A172 (cell line): ENCODE data around the gene DACH2. TPM values are rescaled to one million over a fixed set of nuclear protein-coding genes. Genes with fewer than 3 reads are reported as not detected.

Source experiments
- DNase-seq: peaks from one replicate; pipeline ENCODE4 v3.0.0-alpha.2; 2015; ENCODE audit warnings: low spot score
- total RNA-seq: library from RNA; depleted of rRNA; stranded (reverse); fragments of >200 nt; shearing (Covaris generic); gene quantifications from 2 replicates; pipeline ENCODE4 v1.2.3, GENCODE V29; 2014; rRNA removed

DACH2 gene
- total RNA-seq, 1 experiment from 2014 or later: not detected

- DNase-seq: no peak
These were observed 658.5 kb downstream of the DACH2 start for GRCh38 chrX:86806786-86807185.

DNA sequence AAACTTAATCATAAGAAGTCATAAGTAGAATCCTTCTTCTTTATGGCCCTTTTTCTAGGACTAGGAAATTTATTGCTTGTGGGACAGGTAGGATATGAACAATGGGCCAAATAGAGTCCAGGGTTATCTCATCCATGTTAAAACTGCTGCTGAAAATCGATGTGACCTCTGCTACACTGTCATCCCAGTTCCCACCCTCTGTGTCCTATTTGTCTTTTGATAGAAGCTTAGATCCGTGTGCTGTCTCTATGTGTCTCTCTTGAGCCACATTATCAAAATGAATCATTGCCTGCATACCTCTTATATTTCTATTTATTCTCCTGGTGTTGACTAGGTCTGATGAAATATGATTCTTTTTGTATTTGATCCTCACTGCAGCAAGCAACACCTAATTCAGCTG is 661.4 kb downstream of the DACH2 start:
- DNase-seq: no peak

DNA sequence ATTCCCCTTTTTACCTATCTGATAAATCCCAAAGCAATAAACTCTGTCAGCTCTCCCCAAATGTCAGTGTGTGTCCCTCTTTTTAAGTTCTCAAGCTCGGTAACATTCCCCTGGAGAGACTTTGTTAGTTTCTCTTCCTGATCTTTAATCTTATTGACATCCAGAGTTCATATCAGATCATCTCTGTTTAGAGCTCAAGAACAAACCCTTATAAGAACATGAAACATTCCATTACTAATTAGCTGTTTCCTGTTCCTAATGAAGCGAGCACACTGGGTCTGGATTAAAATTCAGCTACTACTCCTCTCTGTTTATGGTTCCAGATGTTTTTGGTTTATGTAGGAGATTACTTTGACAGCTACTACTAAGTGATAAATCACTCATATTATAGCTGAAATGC is 681.5 kb downstream of the DACH2 start:
- no peak for DNase-seq

DNA sequence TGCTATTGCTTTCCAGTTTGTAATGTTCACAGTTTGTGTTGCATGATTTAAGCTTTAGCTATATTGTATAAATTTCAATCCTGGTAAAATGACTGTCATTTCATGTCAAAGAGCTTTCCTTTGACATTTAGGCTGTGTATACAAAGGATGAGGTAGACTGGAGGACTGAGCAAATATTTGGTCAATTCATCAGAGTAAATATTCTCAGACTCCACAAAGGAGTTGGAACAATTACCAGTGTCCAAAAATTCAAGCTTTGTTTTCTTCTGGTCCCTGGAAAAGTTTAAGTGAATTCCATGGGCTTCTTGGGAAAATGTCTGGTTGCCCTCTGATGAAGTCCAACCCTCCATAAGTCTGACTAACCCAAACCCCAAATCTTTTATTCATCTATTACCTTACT is 682.4 kb downstream of the DACH2 start:
- no peak for DNase-seq

- no peak for DNase-seq
These were observed 696.9 kb downstream of the DACH2 start for GRCh38 chrX:86845101-86845500.

Other genes with a start within 250 kb of the DACH2 start
- 11.6 and 12.7 TPM in 2 replicates for gene CHM, start 100.9 kb upstream of the DACH2 start, total RNA-seq